ENCODE data around the gene VOPP1. TPM values are rescaled to one million over a fixed set of nuclear protein-coding genes. Genes with fewer than 3 reads are reported as not detected.
A peak's percentile ranks its signal among the peaks of the same experiment; 100 is the strongest.

VOPP1 gene
- total RNA-seq, 1 donor from 2014 or later, result 23.7 TPM

GRCh38 chr7:55502858-55503440 is 69.4 kb downstream of the VOPP1 start:
- H3K27ac ChIP-seq (replicated peaks), result no peak overlapping the region
- TF ChIP-seq, protein P1, sequence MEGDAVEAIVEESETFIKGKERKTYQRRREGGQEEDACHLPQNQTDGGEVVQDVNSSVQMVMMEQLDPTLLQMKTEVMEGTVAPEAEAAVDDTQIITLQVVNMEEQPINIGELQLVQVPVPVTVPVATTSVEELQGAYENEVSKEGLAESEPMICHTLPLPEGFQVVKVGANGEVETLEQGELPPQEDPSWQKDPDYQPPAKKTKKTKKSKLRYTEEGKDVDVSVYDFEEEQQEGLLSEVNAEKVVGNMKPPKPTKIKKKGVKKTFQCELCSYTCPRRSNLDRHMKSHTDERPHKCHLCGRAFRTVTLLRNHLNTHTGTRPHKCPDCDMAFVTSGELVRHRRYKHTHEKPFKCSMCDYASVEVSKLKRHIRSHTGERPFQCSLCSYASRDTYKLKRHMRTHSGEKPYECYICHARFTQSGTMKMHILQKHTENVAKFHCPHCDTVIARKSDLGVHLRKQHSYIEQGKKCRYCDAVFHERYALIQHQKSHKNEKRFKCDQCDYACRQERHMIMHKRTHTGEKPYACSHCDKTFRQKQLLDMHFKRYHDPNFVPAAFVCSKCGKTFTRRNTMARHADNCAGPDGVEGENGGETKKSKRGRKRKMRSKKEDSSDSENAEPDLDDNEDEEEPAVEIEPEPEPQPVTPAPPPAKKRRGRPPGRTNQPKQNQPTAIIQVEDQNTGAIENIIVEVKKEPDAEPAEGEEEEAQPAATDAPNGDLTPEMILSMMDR (IDR thresholded peaks at IDR 0.05; ENCODE audit: borderline replicate concordance), result no peak
- no peak overlapping the region for H3K4me3 ChIP-seq
- intact Hi-C loops (cut with micrococcal nuclease), result no loop called here
- H3K9me3 ChIP-seq (replicated peaks), result no peaks in the 10 kb centered on the region
- H3K27me3 ChIP-seq (ENCODE audit: low read depth), result no peaks in the 10 kb centered on the region
- no peak for DNase-seq
- H3K36me3 ChIP-seq, result no peaks in the 10 kb centered on the region
- H3K4me1 ChIP-seq, result peaks cover 59% of the 10 kb centered on the region

DNA sequence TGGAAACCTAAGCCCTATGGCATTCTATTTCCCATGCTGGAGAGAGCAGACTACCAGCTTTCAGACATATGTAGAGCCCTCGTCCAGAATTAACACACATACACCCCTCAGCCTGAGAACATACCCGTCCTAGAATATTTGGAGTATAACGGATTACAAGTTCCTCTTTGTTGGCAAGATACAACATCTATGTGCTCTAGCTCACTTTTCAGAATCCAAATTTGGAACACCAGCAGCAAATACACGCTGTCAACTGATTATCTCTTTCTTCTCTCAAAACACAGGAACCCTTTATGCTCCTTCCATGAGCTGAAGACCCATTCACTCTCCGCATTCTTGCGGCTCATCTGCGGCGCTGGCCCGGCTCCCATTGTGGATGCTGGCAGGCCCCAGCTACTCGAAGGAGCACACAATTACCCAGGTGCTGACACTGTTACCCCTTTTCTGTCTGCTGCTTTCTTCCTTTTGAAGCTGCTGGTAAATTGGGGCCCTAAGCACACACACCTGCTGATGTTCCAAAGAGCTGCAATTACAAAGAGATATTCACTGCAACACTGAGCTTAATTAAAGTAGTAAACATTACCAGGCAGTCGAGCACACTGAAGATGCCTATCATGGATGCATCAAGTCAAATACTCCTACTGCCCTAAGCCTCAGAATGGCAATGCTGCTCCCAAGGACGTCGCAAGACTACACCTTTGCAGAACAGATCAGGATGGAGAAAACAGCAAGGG is 70.0 kb downstream of the VOPP1 start:
- Histone ChIP-seq H3K4me3 (no peak overlapping the region), H3K27ac (replicated peaks) (no peak overlapping the region), H3K36me3 (peaks cover under 1% of the 10 kb centered on the region), H3K4me1 (peaks cover 59% of the 10 kb centered on the region), H3K9me3 (replicated peaks) (no peaks in the 10 kb centered on the region), H3K27me3 (ENCODE audit: low read depth) (no peaks in the 10 kb centered on the region)
- TF ChIP-seq, protein P1 (IDR thresholded peaks at IDR 0.05; ENCODE audit: borderline replicate concordance), result no peak
- intact Hi-C loops (cut with micrococcal nuclease), result no loop called here
- DNase-seq, result no peak

GRCh38 chr7:55501611-55502010 is 70.7 kb downstream of the VOPP1 start:
- H3K27ac ChIP-seq (replicated peaks), result no peak overlapping the region
- peaks cover 7% of the 10 kb centered on the region for H3K36me3 ChIP-seq
- intact Hi-C loops (cut with micrococcal nuclease), result no loop called here
- H3K4me1 ChIP-seq, result peaks cover 59% of the 10 kb centered on the region
- DNase-seq, result no peak
- TF ChIP-seq, protein P1 (IDR thresholded peaks at IDR 0.05; ENCODE audit: borderline replicate concordance), result no peak
- no peaks in the 10 kb centered on the region for H3K9me3 ChIP-seq (replicated peaks)
- no peaks in the 10 kb centered on the region for H3K27me3 ChIP-seq (ENCODE audit: low read depth)
- no peak overlapping the region for H3K4me3 ChIP-seq

- TF ChIP-seq, protein P1 (IDR thresholded peaks at IDR 0.05; ENCODE audit: borderline replicate concordance), result no peak
- no peak for DNase-seq
- intact Hi-C loops (cut with micrococcal nuclease), result no loop called here
- Histone ChIP-seq H3K9me3 (replicated peaks) (no peaks in the 10 kb centered on the region), H3K4me3 (no peak overlapping the region), H3K4me1 (peaks cover 59% of the 10 kb centered on the region), H3K36me3 (peaks cover 15% of the 10 kb centered on the region), H3K27ac (replicated peaks) (peak overlapping the region; percentile 34), H3K27me3 (ENCODE audit: low read depth) (no peaks in the 10 kb centered on the region)
These were observed 72.1 kb downstream of the VOPP1 start for GRCh38 chr7:55500117-55500756.

DNA sequence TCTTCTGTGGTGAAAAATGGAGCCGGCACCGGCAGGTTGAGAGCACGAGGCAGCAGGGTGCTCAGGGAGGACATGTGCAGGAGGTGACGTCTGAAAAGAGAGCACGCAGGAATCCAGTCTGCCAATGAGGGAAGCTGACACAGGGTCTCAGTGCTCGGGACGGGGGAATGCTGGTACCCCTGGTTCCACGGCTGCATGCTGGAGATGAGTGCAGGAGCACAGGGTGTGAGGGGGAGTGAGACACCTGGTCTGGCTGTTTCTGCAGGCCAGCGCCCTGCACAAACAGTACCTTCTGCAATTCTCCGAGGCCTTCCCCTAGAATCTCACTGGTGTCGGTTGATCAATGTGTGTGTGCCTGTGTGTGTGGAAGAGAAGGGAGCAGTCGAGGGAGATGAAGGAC is 72.7 kb downstream of the VOPP1 start:
- no peak overlapping the region for H3K4me3 ChIP-seq
- TF ChIP-seq, protein P1 (IDR thresholded peaks at IDR 0.05; ENCODE audit: borderline replicate concordance), result no peak
- H3K9me3 ChIP-seq (replicated peaks), result no peaks in the 10 kb centered on the region
- no peak overlapping the region for H3K27ac ChIP-seq (replicated peaks)
- intact Hi-C loops (cut with micrococcal nuclease), result no loop called here
- H3K36me3 ChIP-seq, result peaks cover 20% of the 10 kb centered on the region
- DNase-seq, result no peak
- H3K27me3 ChIP-seq (ENCODE audit: low read depth), result no peaks in the 10 kb centered on the region
- H3K4me1 ChIP-seq, result peaks cover 56% of the 10 kb centered on the region

Measured in left ventricle myocardium inferior (tissue), 1 donor.